Stimulated activated CD4-positive, alpha-beta T cell treated with anti-CD3 and anti-CD28 coated beads, Interleukin-2, amount 100 ng/mL, for 24 hours (primary cell): ENCODE data around the gene MEIOB.

Source experiments
- DNase-seq, 2 donors: peaks; one replicate each; pipeline ENCODE4 v3.0.0-alpha.2; 2020

The MEIOB gene

DNA sequence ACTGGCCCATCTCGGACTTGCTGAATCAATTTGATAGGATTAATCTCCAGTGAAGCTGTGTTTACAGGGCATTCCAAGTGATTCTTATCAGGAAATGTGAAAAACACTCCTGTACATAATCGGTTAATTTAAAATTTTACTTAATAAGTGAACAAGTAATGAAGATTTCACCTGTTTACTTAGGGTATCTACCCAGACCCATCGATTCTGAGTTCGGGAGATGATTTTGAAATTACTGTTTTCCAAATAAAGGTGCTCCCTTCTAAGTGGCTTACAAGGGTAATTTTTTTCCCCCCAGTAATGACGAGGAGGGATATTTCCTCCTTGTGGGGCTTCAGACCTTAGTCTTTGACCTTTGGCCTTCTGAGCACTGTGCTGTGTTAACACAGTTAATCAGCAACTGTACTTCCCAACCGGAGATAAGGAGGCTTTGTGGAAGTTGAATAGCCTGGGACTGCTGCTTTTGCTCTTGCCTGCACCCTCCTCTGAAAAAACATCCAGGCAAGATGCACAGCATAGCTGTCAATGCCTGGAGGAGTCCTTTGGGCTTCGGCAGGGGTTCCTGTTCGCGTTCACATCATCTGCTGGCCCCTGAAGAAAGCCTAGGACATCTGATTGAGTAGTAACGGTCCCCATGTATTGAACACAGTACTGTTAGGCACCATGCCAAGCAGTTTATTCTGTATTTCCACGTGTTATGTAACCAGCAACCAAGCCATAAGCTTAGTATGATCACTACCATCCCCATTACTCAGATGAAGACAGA, 43.1 kb downstream of the MEIOB start:
- no peak for DNase-seq

DNA sequence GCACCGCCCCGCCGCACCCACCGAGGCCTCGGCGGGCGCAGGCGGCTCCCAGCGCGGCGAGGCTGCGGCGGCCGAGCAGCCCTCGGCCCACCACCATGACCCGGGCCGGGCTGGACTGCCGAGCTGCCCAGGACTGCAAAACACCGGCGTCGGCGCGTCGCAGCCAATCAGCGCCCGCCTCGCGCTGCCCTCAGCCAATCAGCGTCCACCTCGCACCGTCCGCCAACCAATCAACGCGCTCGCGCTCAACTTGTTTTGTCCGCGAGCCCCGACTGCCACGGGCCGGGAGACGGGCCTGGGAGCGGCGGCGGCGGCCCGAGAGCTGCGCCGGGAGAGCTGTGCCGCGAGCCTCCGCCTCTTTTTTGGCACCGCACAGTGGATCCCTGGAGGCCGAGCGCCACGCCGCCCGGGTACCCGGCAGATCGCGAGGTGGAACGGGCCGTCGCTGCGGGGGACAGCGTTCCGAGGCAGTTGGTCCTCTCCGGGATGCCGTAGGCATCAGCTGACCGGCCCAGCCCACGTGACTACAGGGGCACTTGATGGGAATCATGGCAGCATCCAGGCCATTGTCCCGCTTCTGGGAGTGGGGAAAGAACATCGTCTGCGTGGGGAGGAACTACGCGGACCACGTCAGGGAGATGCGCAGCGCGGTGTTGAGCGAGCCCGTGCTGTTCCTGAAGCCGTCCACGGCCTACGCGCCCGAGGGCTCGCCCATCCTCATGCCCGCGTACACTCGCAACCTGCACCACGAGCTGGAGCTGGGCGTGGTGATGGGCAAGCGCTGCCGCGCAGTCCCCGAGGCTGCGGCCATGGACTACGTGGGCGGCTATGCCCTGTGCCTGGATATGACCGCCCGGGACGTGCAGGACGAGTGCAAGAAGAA, 45.0 kb downstream of the MEIOB start, which contains the start of the genes FAHD1 and HAGH:
Gene FAHD1, plus strand, starts transcription at position 516 of the 883 bp plus-strand sequence. Its CDS starts 33 bp downstream, at position 549.
Gene HAGH, minus strand, starts transcription at position 135 of the 883 bp plus-strand sequence. Its CDS starts 38 bp downstream, at position 97.
- DNase-seq, result peak; percentile 90 to 91

DNA sequence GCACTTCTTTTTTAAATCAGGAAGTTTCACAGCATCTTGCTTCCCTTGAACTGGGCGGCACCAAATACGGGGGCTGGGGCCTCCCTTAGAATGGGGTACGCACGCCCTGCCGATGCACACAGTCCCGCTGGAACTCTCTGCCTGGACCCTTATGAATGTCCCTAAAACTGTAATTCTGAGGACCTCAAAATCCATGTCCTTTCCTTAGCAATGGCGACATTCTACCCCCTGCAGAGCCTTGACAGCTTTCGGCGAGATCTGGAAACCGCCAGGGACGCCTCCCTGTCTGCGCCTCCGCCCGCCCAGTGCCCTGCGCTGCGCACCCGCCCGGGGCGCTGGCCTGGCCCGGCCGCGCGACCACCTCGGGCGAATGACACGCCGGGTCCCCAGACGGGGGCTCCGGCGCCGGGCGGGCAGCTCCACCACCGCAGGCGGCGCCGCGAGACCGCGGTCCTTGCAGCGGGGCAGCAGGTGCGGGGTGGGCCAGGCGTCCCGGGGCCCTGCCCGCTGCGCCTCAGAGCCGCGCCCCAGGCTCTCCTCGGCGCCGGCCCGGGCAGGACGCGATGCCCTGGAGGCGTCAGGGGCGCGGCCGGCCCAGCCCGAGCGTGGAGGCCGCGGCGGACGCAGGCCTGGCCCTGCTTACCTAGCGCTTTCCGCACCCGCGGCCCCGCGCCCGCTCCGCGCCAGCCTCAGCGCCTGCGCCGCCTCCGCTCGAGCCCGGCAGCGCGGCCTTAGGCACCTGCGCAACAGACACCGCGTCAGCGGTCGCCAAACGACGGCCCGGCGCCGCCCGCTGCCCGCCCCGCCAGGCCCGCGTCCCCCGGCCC, 45.9 kb downstream of the MEIOB start:
- DNase-seq, result peak; percentile 67 to 76

DNA sequence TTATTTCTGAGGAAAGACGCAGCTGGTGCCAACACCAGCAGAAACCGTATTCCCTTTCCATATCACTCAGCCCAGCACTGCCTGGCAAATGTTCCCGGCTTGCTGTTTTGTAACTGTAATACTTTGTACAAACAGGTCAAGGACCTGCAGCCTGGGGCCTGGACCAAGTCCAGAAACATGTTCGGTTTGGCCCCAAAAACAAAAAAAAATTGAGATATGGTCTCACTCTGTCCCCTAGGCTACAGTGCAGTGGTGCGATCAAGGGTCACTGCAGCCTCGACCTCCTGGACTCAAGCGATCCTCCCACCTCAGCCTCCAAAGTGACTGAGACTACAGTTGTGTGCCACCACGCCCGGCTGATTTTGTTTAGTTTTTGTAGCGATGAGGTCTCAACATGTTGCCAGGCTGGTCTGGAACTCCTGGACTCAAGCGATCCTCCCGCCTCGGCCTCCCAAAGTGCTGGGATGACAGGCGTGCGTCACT, 46.5 kb downstream of the MEIOB start:
- DNase-seq, result no peak

DNA sequence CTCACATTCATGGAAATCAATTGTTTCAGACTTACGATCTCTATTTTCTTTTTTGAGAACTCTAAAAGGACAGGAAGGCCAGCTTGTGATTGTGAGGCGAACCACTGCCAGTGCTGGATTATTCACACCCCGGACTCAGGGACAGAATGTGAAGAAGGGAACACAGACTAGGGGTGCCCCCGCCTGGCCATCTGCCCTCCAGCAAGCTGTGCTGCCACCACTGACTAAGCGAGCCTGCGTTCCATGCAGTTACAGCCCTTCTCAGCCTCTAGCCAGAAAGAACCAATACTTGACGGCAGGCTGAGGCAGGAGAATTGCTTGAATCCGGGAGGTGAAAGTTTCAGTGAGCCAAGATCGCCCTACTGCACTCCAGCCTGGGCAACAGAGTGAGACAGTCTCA, 48.1 kb downstream of the MEIOB start:
- peak in 1 of 2 donors; percentile 18 for DNase-seq

DNA sequence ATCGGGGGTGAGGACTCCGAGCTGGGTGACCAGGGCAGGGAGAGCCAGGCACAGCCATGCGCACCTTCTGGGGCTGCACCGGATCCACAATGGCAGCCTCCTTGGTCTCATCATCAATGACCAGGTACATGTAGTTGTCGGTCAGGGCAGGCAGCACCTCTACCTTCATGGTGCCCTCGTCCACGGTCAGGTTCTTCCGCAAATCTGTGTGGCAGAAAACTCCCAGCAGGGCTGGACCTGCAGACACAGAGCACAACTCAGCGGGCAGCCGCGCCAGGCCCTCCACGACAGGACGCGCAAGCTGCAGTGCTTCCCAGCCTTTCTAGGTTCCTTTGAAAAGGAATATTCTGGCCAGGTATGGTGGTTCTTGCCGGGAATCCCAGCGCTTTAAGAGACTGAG, 49.2 kb downstream of the MEIOB start:
- no peak for DNase-seq

DNA sequence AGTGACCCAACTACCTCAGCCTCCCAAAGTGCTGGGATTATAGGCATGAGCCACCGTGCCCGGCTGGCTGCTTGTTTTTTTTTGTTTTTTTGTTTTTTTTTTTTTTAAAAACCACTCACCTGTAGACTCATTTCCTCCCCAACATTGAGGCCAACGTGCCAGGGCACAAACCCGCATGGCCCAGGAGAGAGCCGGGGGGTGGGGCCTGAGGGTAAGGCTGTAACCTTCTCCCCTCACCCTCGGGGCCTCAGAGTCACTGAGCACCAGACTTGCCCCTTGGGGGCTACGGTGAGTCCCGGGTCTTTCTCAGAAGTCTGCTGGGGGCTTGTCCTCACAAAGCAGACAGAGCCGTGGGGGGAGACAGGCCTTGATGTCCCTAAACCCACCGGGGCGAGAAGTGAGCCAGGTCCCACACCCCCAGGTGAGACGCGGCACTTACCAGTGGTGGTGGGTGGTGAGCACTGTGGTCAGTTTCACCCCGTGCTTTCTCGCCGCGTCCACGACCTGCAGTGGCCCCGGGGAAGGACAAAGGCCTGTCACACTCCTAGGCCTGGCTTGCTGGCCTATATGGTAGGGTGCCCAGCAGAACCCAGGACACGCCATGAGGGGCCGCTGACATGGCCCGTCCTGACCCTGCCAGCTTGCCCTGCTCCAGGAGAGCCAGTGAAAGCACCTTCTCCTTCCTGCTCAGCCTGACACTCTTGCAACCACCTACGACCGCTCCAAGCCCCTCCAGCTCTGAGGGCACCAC, 49.9 kb downstream of the MEIOB start:
- DNase-seq, result no peak

DNA sequence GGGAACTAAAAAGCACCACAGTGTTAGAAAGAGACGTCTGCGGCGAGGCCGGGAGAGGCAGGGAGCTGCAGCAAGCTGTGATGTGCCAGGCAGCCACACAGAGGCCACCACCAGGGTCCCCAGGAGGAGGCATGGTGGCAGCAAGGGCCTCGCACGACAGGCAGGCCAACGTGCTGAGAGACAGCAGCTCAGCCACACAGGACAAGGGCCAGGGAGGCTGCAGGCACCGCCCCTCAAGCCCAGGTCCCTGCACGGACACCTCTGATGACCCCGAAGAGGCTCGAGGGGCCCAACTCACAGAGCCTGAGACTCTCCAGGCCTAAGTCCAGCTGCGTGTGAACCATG, 51.0 kb downstream of the MEIOB start:
- DNase-seq, result no peak

DNA sequence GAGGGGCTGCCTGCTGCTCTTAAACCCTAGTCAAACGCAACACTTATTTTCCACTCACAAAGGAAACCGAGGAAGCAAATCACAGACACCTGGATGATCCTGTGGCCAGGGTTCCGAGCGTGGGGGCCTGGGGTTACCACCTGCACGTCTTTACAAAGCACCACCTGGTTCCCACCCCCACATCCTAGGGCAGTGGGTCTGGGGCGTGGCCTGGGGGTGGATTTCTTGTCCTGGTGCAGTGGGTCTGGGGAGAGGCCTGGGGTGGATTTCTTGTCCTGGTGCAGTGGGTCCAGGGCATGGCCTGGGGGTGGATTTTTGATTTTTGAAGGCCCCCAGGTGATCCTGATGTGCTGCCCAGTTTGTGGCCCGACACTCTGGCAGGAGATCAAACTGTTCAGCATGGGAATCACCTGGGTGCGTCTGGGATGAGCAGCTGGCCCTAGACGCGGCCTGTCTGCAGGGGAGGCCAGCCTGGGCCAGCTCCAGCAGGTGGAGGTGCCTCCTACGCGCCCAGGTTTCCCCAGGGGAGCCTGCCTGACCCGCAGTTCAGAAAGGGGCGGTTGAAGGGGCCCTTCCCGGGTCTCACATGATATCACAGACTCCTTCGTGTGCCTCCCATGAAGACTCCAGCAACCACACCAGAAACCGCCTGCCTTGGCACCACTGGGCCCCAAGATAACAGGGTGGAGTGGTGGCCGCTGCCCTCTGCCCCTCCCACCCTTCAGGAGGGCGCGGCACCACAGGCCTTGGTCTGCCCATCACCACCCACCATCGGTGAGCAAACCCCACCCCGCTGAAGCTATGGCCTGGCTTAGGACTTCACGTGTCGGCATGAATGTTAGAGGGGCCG, 51.6 kb downstream of the MEIOB start:
- no peak for DNase-seq

DNA sequence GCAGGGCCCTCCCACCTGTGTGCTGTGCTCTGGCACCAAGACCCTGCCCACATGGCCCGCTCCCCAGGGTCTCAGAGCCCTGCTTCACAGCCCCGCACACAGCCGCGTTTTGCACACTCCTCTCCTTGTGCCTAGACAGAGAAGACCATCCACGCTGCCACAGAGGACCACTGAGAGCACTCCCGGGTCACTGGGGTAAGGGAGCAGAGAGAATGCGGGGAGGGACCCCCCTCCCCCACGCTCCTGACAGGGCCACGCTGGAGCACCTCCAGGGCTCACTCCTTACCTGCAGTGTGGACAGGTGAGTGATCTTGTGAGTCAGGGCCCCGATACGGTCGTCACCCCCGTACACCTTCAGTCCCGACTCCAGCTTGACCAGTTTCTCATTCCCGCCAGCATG, 52.4 kb downstream of the MEIOB start:
- no peak for DNase-seq

DNA sequence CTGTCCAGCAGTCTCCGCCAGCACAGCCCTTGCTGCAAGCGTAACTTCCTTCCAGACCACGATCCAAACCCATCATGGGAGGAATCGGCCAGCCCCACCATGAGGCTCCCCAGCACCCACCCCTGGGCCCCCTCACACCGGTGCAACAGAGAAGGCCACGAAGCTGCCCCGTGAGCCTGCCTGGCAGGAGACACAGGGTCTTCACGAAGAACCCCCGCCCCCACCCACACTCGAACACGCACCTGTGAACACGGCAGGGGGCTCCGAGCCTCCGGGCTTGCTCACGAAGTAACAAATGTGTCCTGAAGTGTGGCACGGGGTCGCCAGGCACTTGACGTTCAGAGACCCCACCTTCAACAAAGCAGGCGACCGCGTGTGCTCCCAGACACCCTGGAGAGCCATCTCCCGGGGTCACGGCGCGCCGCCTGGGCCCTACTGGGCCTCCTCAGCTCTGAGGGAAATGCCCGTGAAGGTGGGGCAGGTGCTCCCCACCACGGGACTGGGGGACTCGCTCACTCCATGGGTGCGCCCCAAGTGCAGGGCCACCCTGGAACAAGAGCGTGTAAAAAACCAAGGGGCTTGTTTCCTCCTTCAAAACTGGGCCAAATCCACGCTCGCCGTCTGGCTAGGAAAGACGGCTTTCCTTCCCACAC, 53.0 kb downstream of the MEIOB start:
- no peak for DNase-seq

DNA sequence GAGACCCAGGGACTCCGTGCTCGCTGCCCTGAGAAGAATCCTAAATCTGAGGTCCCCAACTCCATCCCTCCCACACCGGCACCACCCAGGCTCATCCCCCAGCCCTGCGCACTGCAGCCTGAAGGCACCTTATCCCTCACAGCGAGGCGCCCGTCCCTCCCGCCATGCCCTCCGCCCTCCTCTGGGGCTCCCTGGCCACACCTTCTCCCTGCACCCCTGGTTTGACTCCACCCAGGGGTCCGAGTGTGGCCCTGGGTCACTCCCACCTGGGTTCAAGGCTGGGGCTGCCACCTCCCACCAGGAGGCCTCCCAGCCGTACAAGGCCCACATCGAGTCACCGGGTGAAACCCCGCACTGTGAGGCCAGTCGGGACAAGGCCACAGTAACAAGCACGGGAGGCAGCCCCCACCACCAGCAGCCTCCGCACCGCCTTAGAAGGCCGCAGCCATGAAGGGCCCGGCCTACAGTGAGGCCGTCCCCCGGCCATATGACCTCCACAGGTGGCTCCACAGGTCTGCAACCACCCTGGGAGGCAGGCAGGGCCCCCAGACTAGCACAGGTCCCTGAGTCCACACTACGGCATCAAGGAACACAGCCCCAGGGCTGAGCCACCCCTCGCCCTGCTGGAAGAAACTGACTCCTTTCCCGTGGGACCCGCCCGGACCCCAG, 53.6 kb downstream of the MEIOB start:
- DNase-seq, result no peak

DNA sequence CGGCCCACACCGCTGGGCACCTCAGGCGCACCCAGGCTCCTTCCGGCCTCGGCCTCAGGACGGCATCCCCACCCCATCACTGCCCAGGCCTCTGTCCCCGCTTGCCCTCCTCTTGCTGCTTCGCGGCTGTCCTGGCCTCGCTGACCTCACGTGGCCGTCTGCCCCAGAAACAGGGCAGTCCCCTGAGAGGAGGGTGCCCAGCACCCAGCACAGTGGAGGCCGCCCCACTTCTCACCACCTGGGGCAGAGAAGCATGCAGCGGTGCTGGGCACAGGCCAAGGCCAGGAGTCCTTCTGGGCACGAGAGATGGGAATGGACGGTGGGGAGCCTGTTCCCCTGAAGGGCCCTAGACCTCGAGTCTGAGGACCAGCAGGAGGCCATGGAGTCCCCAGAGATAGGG, 54.2 kb downstream of the MEIOB start:
- DNase-seq, result no peak

DNA sequence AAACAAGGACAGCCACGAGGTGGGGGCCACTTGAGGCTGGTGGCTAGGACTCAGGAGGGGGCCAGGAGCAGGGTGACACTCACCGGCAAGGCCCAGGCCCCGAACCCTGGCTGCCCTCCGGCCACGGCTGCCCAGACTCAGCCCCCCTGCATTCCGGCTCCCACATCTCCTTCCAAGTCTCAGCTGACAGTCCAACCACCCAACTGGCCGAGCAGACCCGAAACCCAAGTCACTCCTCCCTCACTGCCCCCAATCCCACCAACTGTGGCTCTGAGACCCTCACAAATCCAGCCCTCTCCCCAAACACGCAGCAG, 54.7 kb downstream of the MEIOB start:
- DNase-seq, result no peak

DNA sequence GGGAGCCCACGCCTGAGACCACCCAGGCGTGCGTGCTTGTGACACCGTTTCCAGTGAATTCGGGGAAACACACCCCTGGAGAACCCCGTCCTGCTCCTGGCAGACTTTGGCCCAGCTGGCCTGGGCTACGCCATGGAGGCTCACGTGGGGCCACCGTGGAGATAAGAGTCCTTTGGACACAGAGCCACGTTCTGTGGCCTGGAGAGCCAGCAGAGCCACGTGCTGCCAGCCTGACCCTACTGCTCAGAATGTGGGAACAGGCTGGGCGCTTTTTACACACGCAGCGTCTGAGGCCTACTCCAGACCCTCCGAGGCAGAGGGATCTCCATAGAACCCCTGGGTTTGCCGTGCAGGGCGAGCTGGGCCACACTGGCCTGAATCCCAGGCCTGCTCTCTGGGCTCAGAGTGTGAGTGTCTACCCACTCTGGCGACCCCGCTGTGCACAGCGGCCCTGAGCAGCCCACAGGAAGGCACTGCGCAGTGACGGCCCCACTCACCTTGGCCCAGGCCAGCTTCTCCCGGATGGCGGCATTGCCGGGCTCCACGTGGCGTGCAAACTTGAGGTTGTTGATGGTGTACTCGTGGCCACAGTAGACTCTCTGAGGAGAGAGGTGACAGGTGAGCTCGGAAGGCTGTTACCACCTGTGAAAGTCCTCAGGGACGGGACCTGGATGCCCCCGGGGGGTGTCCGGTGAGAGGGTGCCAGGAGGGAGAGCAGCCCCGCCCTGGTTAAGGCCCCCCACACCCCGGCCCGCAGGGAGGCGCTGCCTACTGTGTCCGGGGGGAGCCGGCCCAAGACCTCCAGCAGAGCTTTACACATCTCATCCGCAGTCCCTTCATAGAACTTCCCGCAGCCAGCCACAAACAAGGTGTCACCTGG, 55.3 kb downstream of the MEIOB start:
- no peak for DNase-seq

DNA sequence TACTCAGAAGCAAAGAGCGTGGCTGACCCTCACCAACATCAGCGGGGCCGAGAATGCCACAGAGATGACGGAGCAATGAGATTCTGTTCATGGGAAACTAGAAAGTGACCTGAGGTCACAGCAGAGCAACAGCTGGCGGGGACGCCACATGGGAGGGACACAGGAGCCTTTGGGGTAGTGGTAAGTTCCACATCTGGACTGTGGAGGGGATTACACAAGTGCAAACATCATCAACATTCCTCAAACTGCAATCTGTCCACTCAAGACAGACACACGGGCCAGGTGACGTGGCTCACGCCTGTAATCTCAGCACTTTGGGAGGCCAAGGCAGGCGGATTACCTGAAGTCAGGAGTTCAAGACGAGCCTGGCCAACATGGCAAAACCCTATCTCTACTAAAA, 56.5 kb downstream of the MEIOB start:
- DNase-seq, result no peak

DNA sequence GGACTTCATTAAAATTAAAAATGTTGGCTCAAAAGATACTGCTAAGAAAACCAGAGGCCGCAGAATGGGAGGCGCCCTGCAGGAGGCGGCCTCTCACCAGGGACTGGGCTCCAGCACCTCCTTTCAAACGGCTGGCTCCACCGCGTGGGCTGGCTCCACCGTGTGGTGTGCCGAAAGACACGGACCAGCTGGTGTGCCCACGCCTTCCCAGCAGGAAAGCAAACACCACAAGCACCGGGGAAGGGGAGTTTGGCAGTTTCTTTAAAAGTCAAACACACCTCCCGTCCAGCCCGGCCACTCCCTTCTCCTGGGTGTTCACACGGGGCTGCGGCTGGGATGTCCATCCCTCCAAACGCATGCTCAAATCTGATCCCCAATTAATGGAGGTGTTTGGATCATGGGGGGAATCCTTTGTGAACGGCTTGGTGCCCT, 59.2 kb downstream of the MEIOB start:
- peak; percentile 38 to 66 for DNase-seq

DNA sequence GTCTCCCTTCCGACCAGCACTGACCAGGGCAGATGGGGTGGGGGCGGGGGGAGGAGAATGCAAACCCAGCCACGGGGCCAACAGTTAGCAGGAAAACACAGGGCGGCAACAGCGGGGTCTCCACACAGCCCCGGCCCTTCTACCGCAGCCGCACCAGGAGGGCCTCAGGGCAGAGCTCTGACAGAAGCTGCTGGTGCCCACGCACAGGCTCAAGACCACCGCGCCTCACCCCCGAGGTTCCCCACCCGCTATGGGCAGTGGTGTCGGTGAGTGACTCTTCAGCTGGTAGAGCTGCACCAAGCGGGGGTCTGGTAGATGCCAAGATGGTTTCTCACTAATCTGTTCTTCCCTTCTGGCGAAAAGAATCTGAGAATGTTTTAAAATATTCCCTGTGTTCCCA, 61.4 kb downstream of the MEIOB start:
- DNase-seq, result no peak

DNA sequence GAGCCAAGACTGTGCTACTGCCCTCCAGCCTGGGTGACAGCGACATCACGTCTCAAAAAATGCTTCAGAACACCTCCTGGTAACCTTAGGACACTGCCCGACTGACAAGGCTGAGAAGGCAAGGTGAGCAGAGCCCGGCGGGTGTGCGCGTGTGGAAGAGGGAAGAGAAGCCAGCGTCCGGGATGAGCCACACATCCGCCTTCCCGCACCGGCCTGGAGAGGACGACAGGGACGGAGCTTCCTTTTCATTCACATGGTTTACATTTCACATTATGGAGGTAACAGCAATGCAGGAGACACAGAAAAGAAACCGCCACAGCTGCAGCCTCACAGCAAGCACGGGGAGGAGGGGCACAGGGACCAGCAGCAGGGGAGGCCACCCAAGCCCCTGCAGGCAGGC, 61.9 kb downstream of the MEIOB start:
- DNase-seq, result no peak
